ENCODE measurements around the gene ZC3H12D.

Gene ZC3H12D

GRCh38 chr6:149414821-149415220 is 70.0 kb downstream of the ZC3H12D start:
- H3K27me3 ChIP-seq (ENCODE audit: control insufficient read depth, insufficient read depth, low read length) = no peaks in the 10 kb centered on the region
- no peaks in the 10 kb centered on the region for H3K9me3 ChIP-seq (ENCODE audit: control insufficient read depth, low read length)
- H3K4me1 ChIP-seq = no peaks in the 10 kb centered on the region
- no peaks in the 10 kb centered on the region for H3K79me2 ChIP-seq
- no peak overlapping the region for H2AFZ ChIP-seq
- no peak overlapping the region for H3K4me3 ChIP-seq (ENCODE audit: low read depth, low read length)
- TF ChIP-seq CTCF (IDR thresholded peaks at IDR 0.05) = no peak
- H3K9ac ChIP-seq = no peak overlapping the region
- H3K4me2 ChIP-seq (ENCODE audit: low read length) = no peak overlapping the region
- no peak overlapping the region for H3K27ac ChIP-seq
- no peaks in the 10 kb centered on the region for H3K36me3 ChIP-seq (ENCODE audit: control insufficient read depth, insufficient read depth, low read length)

DNA sequence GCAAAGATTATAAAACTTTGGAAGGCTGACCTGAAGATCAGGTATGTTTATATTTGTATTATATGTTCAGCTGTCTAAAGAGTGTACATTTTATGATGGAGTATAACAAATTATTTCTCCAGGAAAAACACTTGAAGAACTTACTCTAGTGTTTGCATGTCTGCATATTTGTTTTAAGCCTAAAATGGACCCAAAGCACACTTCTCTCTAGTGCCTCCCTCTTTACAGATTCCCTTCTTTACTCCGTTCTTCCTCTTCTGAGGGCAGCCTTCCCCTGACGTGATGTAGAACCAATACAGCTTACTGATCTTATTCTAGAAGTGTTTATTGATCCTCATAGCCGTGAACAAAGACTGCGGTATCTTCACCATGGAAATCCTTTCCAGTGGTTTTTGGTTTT is 70.8 kb downstream of the ZC3H12D start:
- H3K4me1 ChIP-seq = no peaks in the 10 kb centered on the region
- no peak overlapping the region for H3K4me3 ChIP-seq (ENCODE audit: low read depth, low read length)
- H2AFZ ChIP-seq = no peak overlapping the region
- H3K79me2 ChIP-seq = no peaks in the 10 kb centered on the region
- H3K27me3 ChIP-seq (ENCODE audit: control insufficient read depth, insufficient read depth, low read length) = no peaks in the 10 kb centered on the region
- no peaks in the 10 kb centered on the region for H3K36me3 ChIP-seq (ENCODE audit: control insufficient read depth, insufficient read depth, low read length)
- TF ChIP-seq CTCF (IDR thresholded peaks at IDR 0.05) = no peak
- no peak overlapping the region for H3K4me2 ChIP-seq (ENCODE audit: low read length)
- no peak overlapping the region for H3K9ac ChIP-seq
- H3K9me3 ChIP-seq (ENCODE audit: control insufficient read depth, low read length) = no peaks in the 10 kb centered on the region
- no peak overlapping the region for H3K27ac ChIP-seq

DNA sequence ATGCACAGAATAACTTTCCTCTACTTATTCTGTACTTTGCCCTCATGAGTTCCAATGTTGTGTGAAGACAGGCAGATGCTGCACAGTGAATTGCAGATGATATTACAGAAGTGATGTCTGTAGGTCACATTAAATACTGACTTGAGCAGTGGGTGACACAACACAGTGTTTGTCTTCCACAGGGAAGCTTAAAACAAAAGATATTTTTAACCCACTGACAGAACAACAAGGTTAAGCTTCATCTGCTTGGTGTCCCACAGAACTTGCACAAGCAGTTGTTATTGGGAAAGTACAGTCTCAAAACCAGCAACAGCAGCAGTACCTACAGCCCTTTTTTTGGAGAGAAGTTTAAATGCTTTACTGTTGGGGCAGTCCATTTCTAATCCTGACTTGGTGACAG is 74.3 kb downstream of the ZC3H12D start:
- no peak overlapping the region for H3K27ac ChIP-seq
- no peak overlapping the region for H3K4me3 ChIP-seq (ENCODE audit: low read depth, low read length)
- H3K9ac ChIP-seq = no peak overlapping the region
- no peak for TF ChIP-seq CTCF (IDR thresholded peaks at IDR 0.05)
- H3K4me1 ChIP-seq = no peaks in the 10 kb centered on the region
- no peak overlapping the region for H2AFZ ChIP-seq
- no peaks in the 10 kb centered on the region for H3K79me2 ChIP-seq
- H3K27me3 ChIP-seq (ENCODE audit: control insufficient read depth, insufficient read depth, low read length) = no peaks in the 10 kb centered on the region
- no peak overlapping the region for H3K4me2 ChIP-seq (ENCODE audit: low read length)
- H3K9me3 ChIP-seq (ENCODE audit: control insufficient read depth, low read length) = no peaks in the 10 kb centered on the region
- H3K36me3 ChIP-seq (ENCODE audit: control insufficient read depth, insufficient read depth, low read length) = no peaks in the 10 kb centered on the region

DNA sequence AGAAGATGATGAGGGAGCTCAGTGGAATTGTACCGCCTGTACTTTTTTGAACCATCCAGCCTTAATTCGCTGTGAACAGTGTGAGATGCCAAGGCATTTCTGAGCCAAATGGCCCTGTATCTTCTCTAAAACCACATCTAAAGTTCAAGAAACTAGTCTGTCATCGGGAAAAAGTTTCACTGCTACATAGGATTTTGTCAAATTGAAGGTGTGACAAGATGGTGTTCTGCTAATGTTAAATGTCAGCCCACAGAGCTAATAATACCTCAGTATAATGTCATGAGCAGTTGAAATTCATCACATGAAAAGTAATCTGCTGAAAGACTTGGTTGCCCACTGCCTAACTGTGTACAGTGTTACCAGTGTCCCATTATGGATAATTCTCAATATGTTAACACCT is 75.2 kb downstream of the ZC3H12D start:
- no peaks in the 10 kb centered on the region for H3K36me3 ChIP-seq (ENCODE audit: control insufficient read depth, insufficient read depth, low read length)
- TF ChIP-seq CTCF (IDR thresholded peaks at IDR 0.05) = no peak
- H2AFZ ChIP-seq = no peak overlapping the region
- H3K27me3 ChIP-seq (ENCODE audit: control insufficient read depth, insufficient read depth, low read length) = no peaks in the 10 kb centered on the region
- no peak overlapping the region for H3K9ac ChIP-seq
- no peak overlapping the region for H3K4me2 ChIP-seq (ENCODE audit: low read length)
- H3K79me2 ChIP-seq = no peaks in the 10 kb centered on the region
- no peak overlapping the region for H3K4me3 ChIP-seq (ENCODE audit: low read depth, low read length)
- no peaks in the 10 kb centered on the region for H3K4me1 ChIP-seq
- no peak overlapping the region for H3K27ac ChIP-seq
- no peaks in the 10 kb centered on the region for H3K9me3 ChIP-seq (ENCODE audit: control insufficient read depth, low read length)

DNA sequence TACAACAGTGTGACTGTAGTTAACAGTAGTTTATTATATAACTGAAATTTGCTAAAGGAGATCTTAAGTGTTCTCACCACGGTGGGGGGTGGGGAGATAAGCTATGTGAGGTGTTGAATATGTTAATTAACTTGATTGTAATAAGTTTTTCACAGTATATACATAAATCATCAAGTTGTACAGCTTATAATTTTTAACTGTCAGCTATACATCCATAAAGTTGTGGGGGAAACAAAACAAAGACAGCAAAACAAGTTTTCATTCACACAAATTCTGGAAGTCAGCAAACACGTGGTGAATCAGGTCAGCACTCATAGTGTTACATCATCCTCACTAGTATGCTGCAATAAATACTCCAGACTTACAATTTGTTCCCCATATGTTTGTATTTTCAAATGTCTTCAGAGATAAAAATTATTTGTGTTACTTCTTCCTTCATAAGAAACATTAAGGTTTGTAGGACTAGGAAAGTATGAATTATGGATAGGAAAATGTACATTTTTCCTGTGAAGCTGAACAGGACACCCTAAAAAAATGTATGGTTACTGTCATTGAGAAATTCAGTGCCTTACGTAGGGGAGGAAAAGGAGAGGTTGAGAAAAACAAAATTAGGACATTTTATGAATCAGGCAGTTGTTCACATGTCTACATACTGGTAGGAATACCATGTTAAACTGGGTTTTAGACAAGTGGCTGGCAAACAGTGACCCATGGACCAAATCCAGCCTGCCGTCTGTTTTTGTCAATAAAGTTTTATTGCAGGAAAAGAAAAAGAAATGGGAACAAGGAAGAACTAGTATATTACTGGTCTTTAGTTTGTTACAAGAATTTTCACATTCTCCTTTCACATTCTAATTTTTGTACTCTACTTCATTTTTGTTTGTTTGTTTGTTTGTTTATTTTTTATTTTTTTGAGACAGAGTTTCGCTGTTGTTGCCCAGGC is 78.7 kb downstream of the ZC3H12D start:
- H3K4me1 ChIP-seq = no peaks in the 10 kb centered on the region
- H3K79me2 ChIP-seq = no peaks in the 10 kb centered on the region
- H3K9ac ChIP-seq = no peak overlapping the region
- H3K27me3 ChIP-seq (ENCODE audit: control insufficient read depth, insufficient read depth, low read length) = no peaks in the 10 kb centered on the region
- no peak overlapping the region for H3K27ac ChIP-seq
- no peak overlapping the region for H3K4me2 ChIP-seq (ENCODE audit: low read length)
- H2AFZ ChIP-seq = no peak overlapping the region
- no peak overlapping the region for H3K4me3 ChIP-seq (ENCODE audit: low read depth, low read length)
- H3K9me3 ChIP-seq (ENCODE audit: control insufficient read depth, low read length) = no peaks in the 10 kb centered on the region
- H3K36me3 ChIP-seq (ENCODE audit: control insufficient read depth, insufficient read depth, low read length) = no peaks in the 10 kb centered on the region
- TF ChIP-seq CTCF (IDR thresholded peaks at IDR 0.05) = no peak

All from parathyroid adenoma (tissue), 2 donors.